A673 (cell line): ENCODE measurements around the gene EML1.

Source experiments
- CTCF ChIP-seq: fragments of 300-800, 200-600 bp; sonication (generic); conservative IDR thresholded peaks from 2 replicates; pipeline ENCODE4 v1.5.1; 2017; ENCODE audit warnings: low read depth, mild to moderate bottlenecking, antibody characterized with exemption, low read length, moderate library complexity, mixed read lengths
- EZH2 ChIP-seq: fragments of 200-600 bp; sonication (generic); IDR thresholded peaks from 2 replicates; pipeline ENCODE4 v1.6.1; 2017; ENCODE audit warnings: borderline replicate concordance, low read depth, mild to moderate bottlenecking, mixed read lengths, antibody characterized with exemption, low read length; ENCODE audit not compliant: poor library complexity, severe bottlenecking

DNA sequence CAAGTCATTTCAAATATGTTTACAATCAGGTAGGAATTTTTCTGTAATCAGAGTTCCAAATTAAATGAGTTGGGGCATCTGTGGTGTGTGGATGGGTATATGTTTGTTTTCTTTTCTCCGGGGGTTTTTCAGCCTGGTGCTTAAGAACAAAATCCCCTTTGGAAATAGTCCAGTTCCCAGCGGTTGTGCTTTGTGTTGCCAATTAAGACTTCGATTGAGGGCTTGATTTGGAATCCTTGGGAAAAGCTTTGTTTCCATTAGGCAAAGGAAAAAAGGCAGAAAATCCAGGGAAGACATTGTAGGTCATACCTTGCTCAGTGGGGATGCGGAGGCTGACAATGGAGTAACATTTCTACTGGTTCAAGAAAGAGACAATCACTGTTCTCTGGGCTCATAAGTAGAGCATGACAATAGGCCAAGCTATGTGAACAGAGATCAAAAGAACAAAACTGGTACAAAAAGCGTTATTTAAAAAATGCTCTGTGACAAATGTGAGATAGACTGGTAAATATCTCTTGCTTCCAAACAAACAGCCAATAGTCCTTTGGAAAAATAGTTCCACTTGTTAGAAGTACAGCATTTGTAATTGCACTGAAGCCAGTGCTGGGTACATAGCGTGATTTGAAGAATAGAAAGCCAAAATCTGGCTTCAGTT, 79.7 kb downstream of the EML1 start:
- TF ChIP-seq EZH2 (no peak), CTCF (no peak)
